Measurements from ENCODE around the gene GARNL3.

GARNL3 gene

GRCh38 chr9:127370672-127371648, 106.4 kb downstream of the GARNL3 start:
- H3K27ac ChIP-seq, result no peak overlapping the region
- no peak for DNase-seq (ENCODE audit: low spot score)
- CTCF ChIA-PET, result interaction anchor here (0.7 to 1.7 kb wide), 2 partner anchors 15 to 134 kb away, joined by 3 to 7 read pairs; no protein-coding TSS in a partner anchor
- TF ChIP-seq CTCF (conservative IDR thresholded peaks at IDR 0.05; ENCODE audit: low read depth), result no peak
- POLR2A ChIA-PET (ENCODE audit: low non-redundant PET), result no interaction called here

- no peak for DNase-seq (ENCODE audit: low spot score)
- POLR2A ChIA-PET (ENCODE audit: low non-redundant PET), result no interaction called here
- no peak overlapping the region for H3K27ac ChIP-seq
- no peak for TF ChIP-seq CTCF (conservative IDR thresholded peaks at IDR 0.05; ENCODE audit: low read depth)
- CTCF ChIA-PET, result no interaction called here
Measured at GRCh38 chr9:127380479-127380878, 115.9 kb downstream of the GARNL3 start.

- no peak for TF ChIP-seq CTCF (conservative IDR thresholded peaks at IDR 0.05; ENCODE audit: low read depth)
- CTCF ChIA-PET, result no interaction called here
- POLR2A ChIA-PET (ENCODE audit: low non-redundant PET), result no interaction called here
- H3K27ac ChIP-seq, result no peak overlapping the region
- no peak for DNase-seq (ENCODE audit: low spot score)
Measured at GRCh38 chr9:127382541-127382940, 118.0 kb downstream of the GARNL3 start.

GRCh38 chr9:127384016-127384730, 119.6 kb downstream of the GARNL3 start:
- CTCF ChIA-PET, result interaction anchor here (0.6 kb wide), 1 partner anchor 63 kb away, joined by 3 read pairs; no protein-coding TSS in a partner anchor
- no peak overlapping the region for H3K27ac ChIP-seq
- POLR2A ChIA-PET (ENCODE audit: low non-redundant PET), result no interaction called here
- no peak for DNase-seq (ENCODE audit: low spot score)
- TF ChIP-seq CTCF (conservative IDR thresholded peaks at IDR 0.05; ENCODE audit: low read depth), result no peak

- no peak for DNase-seq (ENCODE audit: low spot score)
- TF ChIP-seq CTCF (conservative IDR thresholded peaks at IDR 0.05; ENCODE audit: low read depth), result no peak
- CTCF ChIA-PET, result no interaction called here
- H3K27ac ChIP-seq, result no peak overlapping the region
- POLR2A ChIA-PET (ENCODE audit: low non-redundant PET), result no interaction called here
Measured at GRCh38 chr9:127384901-127385300, 120.3 kb downstream of the GARNL3 start.

- no peak for TF ChIP-seq CTCF (conservative IDR thresholded peaks at IDR 0.05; ENCODE audit: low read depth)
- no peak overlapping the region for H3K27ac ChIP-seq
- ChIA-PET CTCF (interaction anchor here (1.1 kb wide), 1 partner anchor 20 kb away, joined by 3 read pairs; no protein-coding TSS in a partner anchor), POLR2A (ENCODE audit: low non-redundant PET) (no interaction called here)
- no peak for DNase-seq (ENCODE audit: low spot score)
Measured at GRCh38 chr9:127386249-127386648, 121.7 kb downstream of the GARNL3 start.

Measured in RWPE1 (cell line).